ENCODE measurements around the gene PADI3. TPM values are rescaled to one million over a fixed set of nuclear protein-coding genes. Genes with fewer than 3 reads are reported as not detected.

The PADI3 gene
- total and polyA plus RNA-seq, 2 of the 8 experiments (the other 6 are each of a cell fraction or from before 2014, with no cell fraction given) = 0.37 to 0.94 TPM

- TF ChIP-seq NANOG (IDR thresholded peaks at IDR 0.05; ENCODE audit: insufficient read depth, low read depth, low read length, poor library complexity, severe bottlenecking) (no peak), TAF1 (IDR thresholded peaks at IDR 0.05; ENCODE audit: low read depth, low read length) (no peak), BCL11A (IDR thresholded peaks at IDR 0.05; ENCODE audit: low read depth in 2 of 2, low read length in 2 of 2) (no peak), TEAD4 (IDR thresholded peaks at IDR 0.05; ENCODE audit: low read depth, low read length) (no peak), CTBP2 (IDR thresholded peaks at IDR 0.05; ENCODE audit: borderline replicate concordance, insufficient read depth, insufficient read length, low read length) (no peak), POLR2A (IDR thresholded peaks at IDR 0.05; ENCODE audit: control extremely low read depth in 1 of 2, low read depth in 2 of 2, low read length in 2 of 2) (no peak), EZH2 (IDR thresholded peaks at IDR 0.05; ENCODE audit: low read depth, low read length, severe bottlenecking) (no peak)
These were observed 84.2 kb downstream of the PADI3 start (continued) for GRCh38 chr1:17333081-17333480.

Small RNA genes lying within 50 kb of the gene (microRNA-seq; reads per million reads assigned to microRNA genes)
- 0 reads per million in 2 experiments for gene MIR3972 (ENCODE audit: borderline microRNAs expressed in 2 of 2, borderline number of aligned reads in 2 of 2, borderline replicate concordance in 1 of 2)

Small RNA genes lying within 50 kb of the gene (small RNA-seq; reads per million reads assigned to genes)
- not detected for gene MIR3972 (ENCODE audit: insufficient read depth)

Other genes with a start within 250 kb of the PADI3 start
- gene ATP13A2, start 237.2 kb upstream of the PADI3 start, total RNA-seq (2021; fragmentation: NEBNext Ultra II Directional; extraction: Animal tissue kit (Norgen Biotek cat#: 25700)) = 82.1 and 89.8 TPM in 2 replicates
- gene ATP13A2, start 237.2 kb upstream of the PADI3 start, polyA plus RNA-seq (2011; rRNA removed) = 83.6 and 137 TPM in 2 replicates
- 90.7 and 98.7 TPM in 2 replicates for gene SDHB, start 195.1 kb upstream of the PADI3 start, total RNA-seq (2021; fragmentation: NEBNext Ultra II Directional; extraction: Animal tissue kit (Norgen Biotek cat#: 25700))
- gene SDHB, start 195.1 kb upstream of the PADI3 start, polyA plus RNA-seq (2011; rRNA removed) = 67.1 and 84.0 TPM in 2 replicates
- 5.8 and 7.5 TPM in 2 replicates for gene PADI2, start 129.6 kb upstream of the PADI3 start, total RNA-seq (2021; fragmentation: NEBNext Ultra II Directional; extraction: Animal tissue kit (Norgen Biotek cat#: 25700))
- gene PADI2, start 129.6 kb upstream of the PADI3 start, polyA plus RNA-seq (2011; rRNA removed) = 1.6 and 2.5 TPM in 2 replicates
- 0.30 and 0.33 TPM in 2 replicates for gene PADI1, start 44.0 kb upstream of the PADI3 start, total RNA-seq (2021; fragmentation: NEBNext Ultra II Directional; extraction: Animal tissue kit (Norgen Biotek cat#: 25700))
- 0.20 and 0.38 TPM in 2 replicates for gene PADI1, start 44.0 kb upstream of the PADI3 start, polyA plus RNA-seq (2011; rRNA removed)
- gene PADI4, start 59.1 kb downstream of the PADI3 start, total RNA-seq (2021; fragmentation: NEBNext Ultra II Directional; extraction: Animal tissue kit (Norgen Biotek cat#: 25700)) = not detected in 2 replicates
- 0.17 and 0.29 TPM in 2 replicates for gene PADI4, start 59.1 kb downstream of the PADI3 start, polyA plus RNA-seq (2011; rRNA removed)
- gene PADI6, start 123.1 kb downstream of the PADI3 start, total RNA-seq (2021; fragmentation: NEBNext Ultra II Directional; extraction: Animal tissue kit (Norgen Biotek cat#: 25700)) = not detected in 2 replicates
- gene PADI6, start 123.1 kb downstream of the PADI3 start, polyA plus RNA-seq (2011; rRNA removed) = not detected in 2 replicates
- gene RCC2, start 190.6 kb downstream of the PADI3 start, total RNA-seq (2021; fragmentation: NEBNext Ultra II Directional; extraction: Animal tissue kit (Norgen Biotek cat#: 25700)) = 454 and 455 TPM in 2 replicates
- 229 and 389 TPM in 2 replicates for gene RCC2, start 190.6 kb downstream of the PADI3 start, polyA plus RNA-seq (2011; rRNA removed)

Data from H1 (cell line).